DMS79 treated with DMSO at 0.1 percent for 48 hours (cell line): Measurements from ENCODE around the gene KCNA5.
A peak's percentile ranks its signal among the peaks of the same experiment; 100 is the strongest.

Experiments
- DNase-seq: peaks from one replicate; lab custom pipeline; 2025; lab: John Stamatoyannopoulos, UW

Gene KCNA5

GRCh38 chr12:5043589-5044419 is at the start of gene KCNA5:
KCNA5 (plus strand) TSS chr12:5043879; CDS start chr12:5044148, 269 bp downstream.
- peak; percentile 19 for DNase-seq

DNA sequence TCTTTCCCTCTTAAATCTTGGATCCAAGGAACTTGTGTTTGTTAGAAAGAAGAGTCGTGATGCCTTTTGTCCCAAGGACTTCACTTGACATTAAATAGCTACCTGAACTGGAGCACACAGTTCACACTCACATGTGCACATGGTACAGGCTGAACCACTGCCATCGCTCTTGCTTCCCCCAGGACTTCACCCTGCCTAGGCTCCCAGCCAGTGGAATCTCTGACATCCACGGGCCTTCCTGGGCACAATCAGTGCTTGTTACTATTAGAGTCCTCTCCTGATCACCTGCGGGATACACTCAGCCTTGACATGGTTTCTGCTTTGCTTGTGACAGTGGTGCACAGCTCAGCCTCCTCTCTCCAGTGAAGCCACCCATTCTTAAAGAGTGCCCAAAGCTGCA is 49.1 kb upstream of the KCNA5 start:
- no peak for DNase-seq

GRCh38 chr12:4996714-4997113 is 47.0 kb upstream of the KCNA5 start:
- DNase-seq = no peak

DNA sequence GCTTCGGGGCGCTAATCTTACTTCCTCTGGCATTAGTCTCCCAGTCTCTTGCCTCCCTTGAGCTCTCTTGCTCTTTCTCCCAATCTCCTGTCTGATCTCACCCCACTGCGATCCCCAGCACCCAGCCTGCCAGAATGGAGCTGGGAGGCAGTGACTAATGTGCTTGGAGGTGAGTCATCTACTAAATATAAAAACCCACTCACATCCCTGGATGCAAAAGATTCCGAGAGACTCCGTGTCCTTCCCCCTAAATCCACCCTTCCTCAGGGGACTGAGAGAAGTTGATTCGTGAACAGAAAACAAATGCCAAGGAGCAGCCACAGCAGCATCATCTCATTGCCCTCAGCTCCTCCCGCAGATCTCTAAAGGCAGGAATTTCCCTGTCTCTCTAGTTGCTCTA is 45.7 kb upstream of the KCNA5 start:
- no peak for DNase-seq

DNA sequence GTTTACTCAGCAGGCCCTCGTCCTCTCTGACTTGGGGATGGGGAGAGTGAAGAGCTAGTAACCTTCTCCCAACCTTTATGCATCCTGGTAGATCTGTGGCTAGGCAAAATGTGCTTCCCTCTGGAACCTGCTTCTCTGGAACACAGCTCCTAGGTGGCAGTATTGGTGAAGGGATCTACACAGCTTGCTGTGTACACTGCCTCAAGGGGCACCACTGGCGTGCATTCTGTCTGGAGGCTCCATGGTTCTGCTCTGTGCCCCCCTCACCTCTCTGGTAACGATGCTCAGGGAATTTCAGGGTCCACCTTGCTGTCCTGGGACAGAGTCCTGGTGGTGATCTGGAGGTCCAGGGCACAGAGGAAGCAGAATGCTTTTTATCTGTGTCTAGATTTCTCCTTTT is 43.5 kb upstream of the KCNA5 start:
- no peak for DNase-seq

DNA sequence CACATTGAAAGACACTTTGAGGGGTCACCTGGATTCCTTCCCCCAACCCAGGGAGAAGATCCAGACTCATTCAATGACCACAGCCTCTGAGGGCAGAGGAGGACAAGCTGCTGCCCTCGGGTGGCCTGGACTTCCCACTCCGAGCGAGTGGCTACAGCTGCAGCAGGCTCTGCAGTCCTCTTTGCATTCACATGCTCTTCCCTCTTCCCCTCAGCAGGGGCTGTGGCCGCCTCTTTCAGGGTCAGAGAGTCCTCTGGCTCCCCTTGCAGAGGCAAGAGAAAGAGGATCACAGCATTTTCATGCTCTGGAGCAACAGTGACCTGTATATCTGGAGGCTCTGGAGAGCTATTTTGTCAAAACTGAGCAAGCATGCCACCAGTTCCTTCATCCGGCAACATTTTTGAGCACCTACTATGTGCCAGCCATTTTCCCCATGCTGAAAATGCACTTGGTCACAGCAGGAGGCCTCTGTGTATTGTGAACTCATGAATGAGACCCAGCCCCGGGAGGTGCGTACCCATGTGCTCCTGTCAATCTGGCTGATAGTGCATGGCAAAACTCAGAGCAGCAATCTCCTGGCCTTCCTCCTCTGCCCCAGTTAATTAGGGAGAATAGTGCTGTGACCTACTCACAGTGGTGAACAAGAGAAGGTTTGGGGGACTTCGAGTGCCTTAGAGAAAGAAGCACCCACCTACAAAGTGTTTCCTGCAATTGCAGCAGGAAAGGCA is 42.9 kb upstream of the KCNA5 start:
- no peak for DNase-seq

DNA sequence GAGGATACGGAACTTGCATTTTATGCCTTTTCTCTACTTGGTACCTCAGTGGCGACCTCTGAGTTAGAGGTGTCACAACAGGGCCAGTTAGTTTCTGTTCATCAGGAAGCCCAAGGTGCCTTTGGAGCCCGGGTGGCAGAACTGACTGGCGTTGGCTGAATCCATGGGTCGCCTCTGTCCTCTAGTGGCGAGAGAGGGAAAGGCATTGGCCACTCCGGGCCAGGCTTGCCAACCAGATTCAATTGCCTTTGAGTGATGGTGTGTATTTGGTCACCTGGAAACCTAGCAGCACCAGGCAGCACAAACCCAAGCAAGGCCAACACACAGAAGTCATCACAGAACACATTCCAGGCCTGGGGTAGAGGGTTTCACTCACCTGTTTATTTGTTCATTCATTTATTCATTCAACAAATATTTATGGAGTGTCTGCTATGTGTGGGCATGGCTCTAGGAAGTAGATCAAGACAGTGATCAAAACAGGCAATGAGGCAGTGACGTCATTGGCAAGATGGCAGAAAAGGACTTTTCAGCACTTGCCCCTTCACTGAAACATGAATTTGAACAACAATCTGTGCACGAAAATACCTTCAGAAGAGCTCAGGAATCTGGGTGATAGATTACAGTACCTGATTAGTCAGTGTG is 40.5 kb upstream of the KCNA5 start:
- DNase-seq = peak; percentile 38

- DNase-seq = no peak
Measured at GRCh38 chr12:5008661-5009060, 35.0 kb upstream of the KCNA5 start.

DNA sequence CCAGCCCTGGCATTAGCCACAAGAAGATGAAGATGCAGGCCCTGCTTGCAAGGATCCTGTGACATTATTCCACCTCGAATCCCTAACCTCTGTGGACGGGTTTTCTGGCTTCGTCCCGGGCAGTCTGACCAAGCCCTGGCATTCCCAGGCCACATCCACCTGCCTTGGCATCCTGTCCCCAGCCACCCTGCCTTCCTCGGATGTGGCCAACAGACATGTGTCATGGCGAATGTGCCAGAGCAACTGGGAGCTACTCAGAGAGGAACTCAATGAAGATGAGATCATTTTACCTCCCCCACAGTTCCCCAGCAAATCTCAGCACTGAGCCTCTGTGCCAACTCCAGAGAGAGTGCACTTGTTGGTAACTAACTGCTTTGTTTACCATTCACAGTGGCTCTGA is 33.5 kb upstream of the KCNA5 start:
- DNase-seq = no peak

DNA sequence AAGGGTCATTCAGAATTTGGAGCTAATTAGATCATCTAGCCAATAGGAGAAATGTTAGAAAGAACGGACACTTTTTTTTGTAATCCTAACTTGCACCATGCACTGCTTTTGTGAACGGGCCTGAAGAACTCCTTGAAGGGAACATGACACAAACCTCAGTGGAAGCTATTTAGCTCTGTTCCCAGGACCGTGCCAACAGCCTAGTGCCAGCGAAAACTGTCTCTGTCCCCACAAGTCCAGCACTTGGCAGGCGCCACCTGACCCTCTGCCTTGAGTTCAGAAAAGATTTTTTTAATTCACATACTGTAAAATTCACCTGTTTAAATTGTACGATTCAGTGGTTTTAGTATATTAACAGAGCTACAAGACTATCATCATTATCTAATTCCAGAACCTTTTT is 31.3 kb upstream of the KCNA5 start:
- DNase-seq = no peak

DNA sequence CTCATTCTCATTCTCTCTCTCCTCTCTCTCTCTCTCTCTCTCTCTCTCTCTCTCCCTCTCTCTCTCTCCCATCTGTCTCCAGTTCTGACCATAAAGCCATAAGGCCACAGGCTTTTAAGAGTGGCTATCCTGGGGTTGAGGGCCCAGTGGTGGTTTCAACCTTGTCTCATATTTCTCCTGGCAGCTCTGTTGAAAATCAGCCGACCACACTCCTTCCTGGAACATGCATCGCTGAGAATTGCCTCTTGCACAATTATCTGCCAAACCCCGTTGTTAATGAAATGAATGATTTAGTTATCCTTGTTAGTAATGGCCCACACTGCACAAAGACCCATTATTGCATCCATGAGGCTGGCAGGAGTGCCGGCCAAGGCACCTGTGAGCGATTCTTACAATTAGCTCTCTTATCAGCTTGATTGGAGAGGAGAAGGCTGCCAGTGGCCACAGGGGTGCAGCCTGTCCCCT is 30.4 kb upstream of the KCNA5 start:
- no peak for DNase-seq

- no peak for DNase-seq
Measured at GRCh38 chr12:5014269-5014668, 29.4 kb upstream of the KCNA5 start.

DNA sequence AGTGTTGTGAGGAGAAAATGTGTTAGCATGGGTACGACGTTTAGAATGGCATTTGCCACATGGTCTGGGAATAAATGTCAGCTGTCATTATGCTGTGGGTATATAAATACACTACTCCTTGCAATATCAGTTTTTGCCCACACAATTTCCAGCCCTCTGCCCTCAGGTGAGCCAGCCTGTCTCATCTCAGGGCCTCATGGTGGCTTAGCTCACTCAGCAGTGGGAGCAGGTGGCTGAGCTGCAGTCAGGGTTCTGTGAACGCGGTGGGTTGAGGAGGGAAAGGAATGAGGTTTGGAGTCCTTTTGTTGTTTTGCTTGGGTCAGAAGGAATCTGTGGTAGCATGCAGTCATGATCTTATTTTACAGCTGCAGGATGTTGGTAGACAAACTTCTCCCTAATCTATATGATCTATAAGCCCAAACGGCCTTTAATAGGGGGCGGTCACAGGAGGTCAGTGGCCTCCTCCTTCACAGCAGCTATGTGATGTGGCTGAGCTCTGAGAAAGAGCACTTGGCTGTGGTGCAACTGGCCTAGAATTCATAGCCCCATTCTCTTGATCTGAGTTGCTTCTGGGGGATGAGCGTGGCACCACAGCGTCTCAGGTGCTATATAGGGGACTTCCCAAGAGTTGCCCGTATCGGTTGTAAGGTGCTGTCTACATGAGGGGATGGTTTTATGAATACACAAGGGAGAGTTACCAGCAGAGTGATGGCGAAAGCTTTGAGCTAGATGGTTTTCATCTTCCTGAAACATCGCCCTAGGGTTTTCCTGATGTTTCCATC is 27.8 kb upstream of the KCNA5 start:
- DNase-seq = no peak

- DNase-seq = no peak
Measured at GRCh38 chr12:5016526-5016925, 27.2 kb upstream of the KCNA5 start.

DNA sequence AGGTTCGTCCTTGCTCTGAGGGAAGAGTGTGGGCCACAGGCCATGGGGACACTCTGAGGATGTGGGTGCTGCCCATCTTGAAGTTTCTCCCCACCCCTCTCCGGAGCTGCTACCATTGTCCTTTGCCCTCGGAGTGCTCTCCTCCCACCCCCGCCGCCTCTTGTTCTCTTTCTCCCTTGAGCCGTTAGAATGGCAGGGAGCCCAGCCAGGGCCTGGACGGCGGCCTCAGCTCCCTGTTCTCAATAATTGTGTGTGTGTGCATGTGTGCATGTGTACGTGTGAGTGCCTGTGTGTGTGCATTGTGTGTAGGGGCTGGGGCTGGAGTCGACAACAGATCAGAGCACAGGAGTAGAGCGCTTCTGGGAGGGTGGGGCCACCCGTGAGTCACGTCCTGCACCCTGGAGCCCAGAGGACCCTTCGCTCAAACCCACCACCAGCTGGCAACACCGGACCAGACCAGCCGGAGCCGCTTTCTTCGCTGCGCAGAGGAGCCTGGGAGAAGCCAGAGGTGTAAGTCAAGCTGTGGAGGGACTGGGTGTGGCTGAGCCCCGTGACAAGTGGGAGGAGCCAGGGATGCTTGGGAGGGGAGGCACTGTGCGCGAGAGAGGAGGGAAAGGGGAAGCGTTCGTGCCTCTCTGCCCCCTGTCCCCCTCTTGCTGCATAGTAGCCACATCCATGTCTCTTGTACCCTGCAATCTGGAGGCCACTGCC is 25.9 kb upstream of the KCNA5 start:
- no peak for DNase-seq

GRCh38 chr12:5018677-5019076 is 25.0 kb upstream of the KCNA5 start:
- DNase-seq = no peak

- DNase-seq = no peak
Measured at GRCh38 chr12:5022025-5022424, 21.7 kb upstream of the KCNA5 start.

DNA sequence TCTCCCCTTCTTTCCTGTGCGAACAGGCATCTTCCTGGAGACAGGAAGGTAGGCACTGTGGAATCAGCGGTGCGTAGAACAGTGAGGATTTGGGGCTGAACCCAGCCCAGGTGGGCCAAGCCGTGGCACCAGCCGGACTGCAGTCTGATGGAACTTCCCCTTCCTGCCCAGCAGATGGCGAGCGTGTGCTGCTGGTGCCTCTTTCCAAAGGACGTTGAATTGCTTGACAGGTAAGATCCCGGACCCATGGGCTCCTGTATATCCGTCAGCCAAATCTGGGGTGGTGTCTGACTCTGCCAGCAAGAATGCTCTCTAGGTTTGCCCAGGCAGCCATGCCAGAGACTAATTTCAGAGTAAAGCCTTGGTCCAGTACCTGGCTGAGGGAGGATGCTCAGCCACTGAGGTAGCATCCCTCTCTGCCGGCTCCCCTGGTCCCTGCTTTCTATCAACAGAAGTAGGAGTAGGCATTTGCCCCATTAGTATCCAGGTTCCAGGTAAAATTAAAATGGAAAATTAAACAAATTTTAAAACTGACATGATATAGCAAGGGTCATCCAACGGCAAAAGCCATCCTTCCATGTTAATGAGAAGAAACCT is 21.1 kb upstream of the KCNA5 start:
- DNase-seq = peak; percentile 49

- no peak for DNase-seq
Measured at GRCh38 chr12:5023842-5024241, 19.8 kb upstream of the KCNA5 start.

GRCh38 chr12:5026342-5026938 is 17.2 kb upstream of the KCNA5 start:
- no peak for DNase-seq
